GM19023 (cell line): ENCODE data around the gene ZNF644.

Experiments used
- ATAC-seq: cut with Tn5 transposase; IDR thresholded peaks from one replicate; pipeline ENCODE4 v1.9.1; 2021; ENCODE audit warnings: mild to moderate bottlenecking, moderate library complexity; ENCODE audit not compliant: unreplicated experiment

Gene ZNF644

GRCh38 chr1:91022518-91022929 is 689 bp upstream of the ZNF644 start:
- no peak for ATAC-seq

GRCh38 chr1:91020967-91021685 is 709 bp downstream of the ZNF644 start:
- peak; percentile 50 for ATAC-seq

GRCh38 chr1:91020486-91020885 is 1.3 kb downstream of the ZNF644 start:
- no peak for ATAC-seq

- no peak for ATAC-seq
These were observed 3.8 kb downstream of the ZNF644 start for GRCh38 chr1:91018006-91018405.

GRCh38 chr1:91015794-91016550 is 5.9 kb downstream of the ZNF644 start:
- ATAC-seq, result no peak

- no peak for ATAC-seq
These were observed 6.5 kb downstream of the ZNF644 start for GRCh38 chr1:91015358-91015780.

- ATAC-seq, result no peak
These were observed 7.4 kb downstream of the ZNF644 start for GRCh38 chr1:91014475-91014874.

GRCh38 chr1:91013302-91013701 is 8.5 kb downstream of the ZNF644 start:
- no peak for ATAC-seq

GRCh38 chr1:91012196-91012595 is 9.6 kb downstream of the ZNF644 start:
- ATAC-seq, result no peak

GRCh38 chr1:91011726-91012125 is 10.1 kb downstream of the ZNF644 start:
- no peak for ATAC-seq

GRCh38 chr1:91007827-91008226 is 14.0 kb downstream of the ZNF644 start:
- ATAC-seq, result no peak

- ATAC-seq, result no peak
These were observed 14.7 kb downstream of the ZNF644 start for GRCh38 chr1:91007092-91007491.

- ATAC-seq, result no peak
These were observed 15.5 kb downstream of the ZNF644 start for GRCh38 chr1:91006113-91006908.

GRCh38 chr1:91005285-91005684 is 16.6 kb downstream of the ZNF644 start:
- no peak for ATAC-seq

- no peak for ATAC-seq
These were observed 17.7 kb downstream of the ZNF644 start for GRCh38 chr1:91004145-91004544.

GRCh38 chr1:90996742-90997413 is 25.0 kb downstream of the ZNF644 start:
- ATAC-seq, result no peak

GRCh38 chr1:90995311-90995894 is 26.4 kb downstream of the ZNF644 start:
- ATAC-seq, result no peak

- no peak for ATAC-seq
These were observed 27.4 kb downstream of the ZNF644 start for GRCh38 chr1:90994461-90994860.

GRCh38 chr1:90993245-90993644 is 28.6 kb downstream of the ZNF644 start:
- no peak for ATAC-seq

- no peak for ATAC-seq
These were observed 31.1 kb downstream of the ZNF644 start for GRCh38 chr1:90990779-90991178.

- ATAC-seq, result no peak
These were observed 31.8 kb downstream of the ZNF644 start for GRCh38 chr1:90989990-90990389.
